ENCODE measurements around the gene PCDHA1.
A peak's percentile ranks its signal among the peaks of the same experiment; 100 is the strongest.

The PCDHA1 gene

DNA sequence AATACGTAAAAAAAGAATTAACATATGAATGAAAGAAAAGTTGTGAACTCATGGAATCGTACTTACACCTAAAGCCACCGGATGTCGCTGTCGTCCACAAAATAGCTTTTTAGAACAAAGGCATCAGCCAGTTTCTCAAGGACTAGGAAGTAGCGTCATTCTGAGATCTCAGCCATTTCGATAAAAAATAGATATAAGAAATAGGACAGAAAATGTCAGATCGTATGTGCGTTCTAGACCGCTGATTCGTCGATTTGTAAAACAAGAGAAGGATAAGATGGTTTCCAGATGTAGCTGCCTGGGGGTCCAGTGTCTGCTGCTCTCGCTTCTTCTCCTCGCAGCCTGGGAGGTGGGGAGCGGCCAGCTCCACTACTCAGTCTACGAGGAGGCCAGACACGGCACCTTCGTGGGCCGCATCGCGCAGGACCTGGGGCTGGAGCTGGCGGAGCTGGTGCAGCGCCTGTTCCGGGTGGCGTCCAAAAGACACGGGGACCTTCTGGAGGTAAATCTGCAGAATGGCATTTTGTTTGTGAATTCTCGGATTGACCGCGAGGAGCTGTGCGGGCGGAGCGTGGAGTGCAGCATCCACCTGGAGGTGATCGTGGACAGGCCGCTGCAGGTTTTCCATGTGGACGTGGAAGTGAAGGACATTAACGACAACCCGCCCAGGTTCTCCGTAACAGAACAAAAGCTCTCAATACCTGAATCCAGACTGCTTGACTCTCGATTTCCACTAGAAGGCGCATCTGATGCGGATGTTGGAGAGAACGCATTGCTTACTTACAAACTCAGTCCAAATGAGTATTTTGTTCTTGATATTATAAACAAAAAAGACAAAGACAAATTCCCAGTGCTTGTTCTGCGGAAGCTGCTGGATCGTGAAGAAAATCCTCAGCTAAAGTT lies 70.1 kb downstream of the PCDHA1 start, which contains the start of gene PCDHA10:
Gene PCDHA10, plus strand, starts transcription at position 126 of the 903 bp plus-strand sequence. Its CDS starts 152 bp downstream, at position 278.
- in situ Hi-C loops (cut with MboI; ENCODE audit: low pct_unique_long_range_greater_than_20kb, low sequenced_read_pairs, unreplicated experiment) = no loop called here
- TF ChIP-seq, protein P1, sequence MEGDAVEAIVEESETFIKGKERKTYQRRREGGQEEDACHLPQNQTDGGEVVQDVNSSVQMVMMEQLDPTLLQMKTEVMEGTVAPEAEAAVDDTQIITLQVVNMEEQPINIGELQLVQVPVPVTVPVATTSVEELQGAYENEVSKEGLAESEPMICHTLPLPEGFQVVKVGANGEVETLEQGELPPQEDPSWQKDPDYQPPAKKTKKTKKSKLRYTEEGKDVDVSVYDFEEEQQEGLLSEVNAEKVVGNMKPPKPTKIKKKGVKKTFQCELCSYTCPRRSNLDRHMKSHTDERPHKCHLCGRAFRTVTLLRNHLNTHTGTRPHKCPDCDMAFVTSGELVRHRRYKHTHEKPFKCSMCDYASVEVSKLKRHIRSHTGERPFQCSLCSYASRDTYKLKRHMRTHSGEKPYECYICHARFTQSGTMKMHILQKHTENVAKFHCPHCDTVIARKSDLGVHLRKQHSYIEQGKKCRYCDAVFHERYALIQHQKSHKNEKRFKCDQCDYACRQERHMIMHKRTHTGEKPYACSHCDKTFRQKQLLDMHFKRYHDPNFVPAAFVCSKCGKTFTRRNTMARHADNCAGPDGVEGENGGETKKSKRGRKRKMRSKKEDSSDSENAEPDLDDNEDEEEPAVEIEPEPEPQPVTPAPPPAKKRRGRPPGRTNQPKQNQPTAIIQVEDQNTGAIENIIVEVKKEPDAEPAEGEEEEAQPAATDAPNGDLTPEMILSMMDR (IDR thresholded peaks at IDR 0.05; ENCODE audit: extremely low read depth, insufficient read depth, missing control alignments) = no peak
- DNase-seq (ENCODE audit: low spot score) = no peak

DNA sequence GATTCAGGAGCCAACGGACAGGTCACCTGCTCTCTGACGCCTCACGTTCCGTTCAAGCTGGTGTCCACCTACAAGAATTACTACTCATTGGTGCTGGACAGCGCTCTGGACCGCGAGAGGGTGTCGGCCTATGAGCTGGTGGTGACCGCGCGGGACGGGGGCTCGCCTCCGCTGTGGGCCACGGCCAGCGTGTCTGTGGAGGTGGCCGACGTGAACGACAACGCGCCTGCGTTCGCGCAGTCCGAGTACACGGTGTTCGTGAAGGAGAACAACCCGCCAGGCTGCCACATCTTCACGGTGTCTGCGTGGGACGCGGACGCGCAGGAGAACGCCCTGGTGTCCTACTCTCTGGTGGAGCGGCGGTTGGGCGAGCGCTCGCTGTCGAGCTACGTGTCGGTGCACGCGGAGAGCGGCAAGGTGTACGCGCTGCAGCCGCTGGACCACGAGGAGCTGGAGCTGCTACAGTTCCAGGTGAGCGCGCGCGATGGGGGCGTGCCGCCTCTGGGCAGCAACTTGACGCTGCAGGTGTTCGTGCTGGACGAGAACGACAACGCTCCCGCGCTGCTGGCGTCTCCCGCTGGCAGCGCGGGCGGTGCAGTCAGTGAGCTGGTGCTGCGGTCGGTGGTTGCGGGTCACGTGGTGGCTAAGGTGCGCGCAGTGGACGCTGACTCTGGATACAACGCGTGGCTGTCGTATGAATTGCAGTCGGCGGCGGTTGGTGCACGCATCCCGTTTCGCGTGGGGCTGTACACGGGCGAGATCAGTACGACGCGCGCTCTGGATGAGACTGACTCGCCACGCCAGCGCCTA lies 71.4 kb downstream of the PCDHA1 start:
- TF ChIP-seq, protein P1 (IDR thresholded peaks at IDR 0.05; ENCODE audit: extremely low read depth, insufficient read depth, missing control alignments) = no peak
- in situ Hi-C loops (cut with MboI; ENCODE audit: low pct_unique_long_range_greater_than_20kb, low sequenced_read_pairs, unreplicated experiment) = no loop called here
- no peak for DNase-seq (ENCODE audit: low spot score)

DNA sequence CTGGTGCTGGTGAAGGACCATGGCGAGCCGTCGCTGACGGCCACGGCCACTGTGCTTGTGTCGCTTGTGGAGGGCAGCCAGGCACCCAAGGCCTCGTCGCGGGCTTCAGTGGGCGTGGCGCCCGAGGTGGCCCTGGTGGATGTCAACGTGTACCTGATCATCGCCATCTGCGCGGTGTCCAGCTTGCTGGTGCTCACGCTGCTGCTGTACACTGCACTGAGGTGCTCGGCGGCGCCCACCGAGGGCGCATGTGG lies 72.0 kb downstream of the PCDHA1 start:
- in situ Hi-C loops (cut with MboI; ENCODE audit: low pct_unique_long_range_greater_than_20kb, low sequenced_read_pairs, unreplicated experiment) = no loop called here
- DNase-seq (ENCODE audit: low spot score) = no peak
- TF ChIP-seq, protein P1 (IDR thresholded peaks at IDR 0.05; ENCODE audit: extremely low read depth, insufficient read depth, missing control alignments) = no peak

DNA sequence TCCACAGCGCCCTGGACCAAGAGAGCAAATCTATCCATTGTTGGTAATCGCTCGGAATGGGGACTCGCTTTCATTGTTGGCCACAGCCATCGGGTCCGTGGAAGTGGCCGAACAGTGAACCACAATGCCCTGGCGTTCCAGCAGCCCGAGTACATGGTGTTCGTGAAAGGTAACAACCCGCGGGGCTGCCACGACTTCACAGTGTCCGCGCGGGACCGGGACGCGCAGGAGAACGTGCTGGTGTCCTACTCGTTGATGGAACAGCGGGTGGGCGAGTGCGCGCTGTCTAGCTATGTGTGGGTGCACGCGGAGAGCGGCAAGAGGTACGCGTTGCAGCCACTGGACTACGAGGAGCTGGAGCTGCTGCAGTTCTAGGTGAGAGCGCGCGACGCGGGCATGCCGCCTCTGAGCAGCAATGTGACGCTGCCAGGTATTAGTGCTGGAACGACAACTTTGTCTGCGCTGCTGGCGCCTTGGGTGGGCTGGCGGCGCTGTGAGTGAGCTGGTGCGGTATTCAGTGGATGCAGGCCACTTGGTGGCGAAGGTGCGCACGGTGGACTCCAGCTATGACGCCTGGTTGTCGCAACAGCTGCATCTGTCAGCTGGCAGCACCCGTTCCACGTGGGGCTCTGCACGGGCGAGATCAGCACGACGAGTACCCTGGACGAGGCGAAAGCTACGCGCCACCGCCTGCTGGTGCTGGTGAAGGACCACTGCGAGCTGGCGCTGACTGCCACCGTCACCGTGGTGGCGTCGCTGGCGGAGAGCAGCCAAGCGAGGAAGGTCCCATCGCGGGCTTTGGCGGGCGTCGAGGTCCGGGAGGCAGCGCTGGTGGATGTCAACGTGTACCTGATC lies 76.7 kb downstream of the PCDHA1 start:
- DNase-seq (ENCODE audit: low spot score) = no peak
- TF ChIP-seq, protein P1 (IDR thresholded peaks at IDR 0.05; ENCODE audit: extremely low read depth, insufficient read depth, missing control alignments) = no peak
- in situ Hi-C loops (cut with MboI; ENCODE audit: low pct_unique_long_range_greater_than_20kb, low sequenced_read_pairs, unreplicated experiment) = no loop called here

DNA sequence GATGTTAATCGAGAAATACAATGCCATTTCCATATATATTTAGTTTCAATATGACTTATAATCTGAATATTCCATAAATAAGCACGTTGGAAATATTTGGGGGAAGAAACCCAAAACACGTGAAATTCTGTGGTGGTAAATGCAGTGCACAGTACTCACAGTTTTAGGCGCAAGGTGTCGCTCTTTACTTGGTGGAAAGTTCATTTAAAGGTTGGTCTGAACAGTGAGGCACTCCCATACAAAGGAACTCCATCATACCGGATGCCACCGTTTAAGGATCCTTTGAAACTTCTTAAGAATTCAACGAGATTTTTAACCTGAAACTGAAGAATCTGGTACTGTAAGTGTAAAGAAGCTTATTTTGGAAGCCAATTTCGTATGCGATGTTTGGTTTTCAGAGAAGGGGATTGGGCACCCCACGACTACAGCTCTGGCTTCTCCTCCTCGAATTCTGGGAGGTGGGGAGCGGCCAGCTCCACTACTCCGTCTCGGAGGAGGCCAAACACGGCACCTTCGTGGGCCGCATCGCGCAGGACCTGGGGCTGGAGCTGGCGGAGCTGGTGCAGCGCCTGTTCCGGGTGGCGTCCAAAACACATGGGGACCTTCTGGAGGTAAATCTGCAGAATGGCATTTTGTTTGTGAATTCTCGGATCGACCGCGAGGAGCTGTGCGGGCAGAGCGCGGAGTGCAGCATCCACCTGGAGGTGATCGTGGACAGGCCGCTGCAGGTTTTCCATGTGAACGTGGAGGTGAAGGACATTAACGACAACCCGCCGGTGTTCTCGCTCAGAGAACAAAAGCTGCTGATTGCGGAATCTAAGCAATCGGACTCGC lies 83.0 kb downstream of the PCDHA1 start, which contains the start of gene PCDHA11:
Gene PCDHA11, plus strand, starts transcription at position 237 of the 834 bp plus-strand sequence. Its CDS starts 147 bp downstream, at position 384.
- no peak for DNase-seq (ENCODE audit: low spot score)
- in situ Hi-C loops (cut with MboI; ENCODE audit: low pct_unique_long_range_greater_than_20kb, low sequenced_read_pairs, unreplicated experiment) = no loop called here
- TF ChIP-seq, protein P1 (IDR thresholded peaks at IDR 0.05; ENCODE audit: extremely low read depth, insufficient read depth, missing control alignments) = peak; percentile 24

All from GM13977 (cell line).